OCI-LY7 (cell line): ENCODE measurements around the gene KCTD18. TPM values are rescaled to one million over a fixed set of nuclear protein-coding genes. Genes with fewer than 3 reads are reported as not detected.
A peak's percentile ranks its signal among the peaks of the same experiment; 100 is the strongest.

Experiments used
- BruUV-seq: library from RNA; stranded (reverse); fragments of 400-500 nt; replicated peaks from 2 replicates; lab custom pipeline; 2021; lab: Mats Ljungman, UMichigan
- CTCF ChIA-PET: fragments of 300-600 bp; sonication (Branson Sonifier 250); formaldehyde crosslinking; loops from one replicate; lab custom pipeline; 2022; ENCODE audit warnings: antibody characterized with exemption; ENCODE audit not compliant: unreplicated experiment; lab: Charles Lee
- POLR2A ChIA-PET: fragments of 300-600 bp; sonication (Branson Sonifier 250); formaldehyde crosslinking; loops from one replicate; lab custom pipeline; 2022; ENCODE audit warnings: antibody characterized with exemption; lab: Charles Lee
- DNase-seq: peaks from one replicate; pipeline ENCODE4 v3.0.0-alpha.2; 2015; ENCODE audit warnings: low spot score
- H2AFZ ChIP-seq: fragments of 200-600 bp; sonication (generic), shearing (Covaris generic); 2 replicates; pipeline ENCODE4 v1.6.1; 2014; ENCODE audit warnings: mild to moderate bottlenecking, antibody characterized with exemption, low read length, moderate library complexity
- H3K27ac ChIP-seq: fragments of 200-600 bp; sonication (generic); 2 replicates; pipeline ENCODE4 v1.5.1; 2014; ENCODE audit warnings: mixed run types, low read depth, mild to moderate bottlenecking, moderate library complexity, low read length, inconsistent platforms; ENCODE audit not compliant: poor library complexity, severe bottlenecking
- H3K36me3 ChIP-seq: fragments of 200-600 bp; sonication (generic); 2 replicates; pipeline ENCODE4 v1.6.1; 2014; ENCODE audit warnings: mild to moderate bottlenecking, antibody characterized with exemption, low read length, moderate library complexity, mixed read lengths; ENCODE audit not compliant: insufficient read depth
- H3K4me1 ChIP-seq: fragments of 200-600 bp; sonication (generic); 2 replicates; pipeline ENCODE4 v1.5.1; 2014; ENCODE audit warnings: mild to moderate bottlenecking, low read length; ENCODE audit not compliant: insufficient read depth, poor library complexity, severe bottlenecking
- H3K4me2 ChIP-seq: fragments of 200-600 bp; sonication (generic); 2 replicates; pipeline ENCODE4 v1.6.1; 2014; ENCODE audit warnings: mild to moderate bottlenecking, low read length
- H3K4me3 ChIP-seq: fragments of 200-600 bp; sonication (generic); 2 replicates; pipeline ENCODE4 v1.5.1; 2014; ENCODE audit warnings: mild to moderate bottlenecking, low read depth, low read length; ENCODE audit not compliant: poor library complexity, severe bottlenecking
- H3K79me2 ChIP-seq: fragments of 200-600 bp; sonication (generic); 2 replicates; pipeline ENCODE4 v1.6.1; 2016; ENCODE audit warnings: low read depth, mild to moderate bottlenecking, low read length, moderate library complexity, mixed read lengths; ENCODE audit not compliant: insufficient read depth
- H3K9me2 ChIP-seq: fragments of 200-600 bp; sonication (generic); 2 replicates; pipeline ENCODE4 v1.6.1; 2016; ENCODE audit warnings: mild to moderate bottlenecking, low read length, mixed read lengths; ENCODE audit not compliant: insufficient read depth
- H3K9me3 ChIP-seq: fragments of 200-600 bp; sonication (generic); 2 replicates; pipeline ENCODE4 v1.6.1; 2014; ENCODE audit warnings: mild to moderate bottlenecking, mixed run types, low read length, mixed read lengths
- H4K20me1 ChIP-seq: fragments of 200-600 bp; sonication (generic); 2 replicates; pipeline ENCODE4 v1.6.1; 2014; ENCODE audit warnings: mild to moderate bottlenecking, antibody characterized with exemption, low read length, moderate library complexity, mixed read lengths; ENCODE audit not compliant: insufficient read depth
- EZH2phosphoT487 ChIP-seq: fragments of 200-600 bp; sonication (generic); IDR thresholded peaks from 2 replicates; pipeline ENCODE4 v1.6.1; 2018; ENCODE audit warnings: low read depth, borderline replicate concordance, mild to moderate bottlenecking, mixed run types, antibody characterized with exemption, low read length, moderate library complexity, mixed read lengths
- intact Hi-C: fragments of 100-400 bp; cut with micrococcal nuclease; formaldehyde crosslinking; loops from one replicate; pipeline ENCODE4 v1.10.0; 2022; ENCODE audit not compliant: unreplicated experiment
- total RNA-seq, 2 experiments: library from RNA; depleted of rRNA in 1 of 2; stranded (reverse); fragments of >200 nt in 1 of 2; shearing (Covaris generic) in 1 of 2; gene quantifications; 2 replicates each; pipeline ENCODE4 v1.2.3, GENCODE V29; 2014 to 2022
- TF ChIP-seq, protein P1 (sequence below): fragments of 200-600 bp; sonication (generic); conservative IDR thresholded peaks from 2 replicates; pipeline ENCODE4 v1.5.1; 2014; ENCODE audit warnings: mild to moderate bottlenecking, antibody characterized with exemption, low read length, moderate library complexity, mixed read lengths

The KCTD18 gene
- total RNA-seq, 2 experiments from 2014 or later, result 10.9 to 16.2 TPM

- Histone ChIP-seq H3K27ac (no peak overlapping the region), H3K79me2 (no peaks in the 10 kb centered on the region), H3K9me3 (peaks cover 5% of the 10 kb centered on the region; the same call in 1 of the 2 replicates), H2AFZ (no peak overlapping the region; the same call in 1 of the 2 replicates), H4K20me1 (no peaks in the 10 kb centered on the region), H3K9me2 (no peaks in the 10 kb centered on the region), H3K36me3 (no peaks in the 10 kb centered on the region), H3K4me2 (peak overlapping the region; percentile 12; the same call in 1 of the 2 replicates), H3K4me1 (peaks cover 21% of the 10 kb centered on the region), H3K4me3 (no peak overlapping the region)
- no peak for DNase-seq
- ChIA-PET CTCF (no interaction called here), POLR2A (interaction anchor here (1.3 to 1.5 kb wide), 2 partner anchors 12 to 78 kb away, joined by 3 to 5 read pairs; no protein-coding TSS in a partner anchor)
- no TSS peak for BruUV-seq
- intact Hi-C loops, result no loop called here
- TF ChIP-seq, protein P1, sequence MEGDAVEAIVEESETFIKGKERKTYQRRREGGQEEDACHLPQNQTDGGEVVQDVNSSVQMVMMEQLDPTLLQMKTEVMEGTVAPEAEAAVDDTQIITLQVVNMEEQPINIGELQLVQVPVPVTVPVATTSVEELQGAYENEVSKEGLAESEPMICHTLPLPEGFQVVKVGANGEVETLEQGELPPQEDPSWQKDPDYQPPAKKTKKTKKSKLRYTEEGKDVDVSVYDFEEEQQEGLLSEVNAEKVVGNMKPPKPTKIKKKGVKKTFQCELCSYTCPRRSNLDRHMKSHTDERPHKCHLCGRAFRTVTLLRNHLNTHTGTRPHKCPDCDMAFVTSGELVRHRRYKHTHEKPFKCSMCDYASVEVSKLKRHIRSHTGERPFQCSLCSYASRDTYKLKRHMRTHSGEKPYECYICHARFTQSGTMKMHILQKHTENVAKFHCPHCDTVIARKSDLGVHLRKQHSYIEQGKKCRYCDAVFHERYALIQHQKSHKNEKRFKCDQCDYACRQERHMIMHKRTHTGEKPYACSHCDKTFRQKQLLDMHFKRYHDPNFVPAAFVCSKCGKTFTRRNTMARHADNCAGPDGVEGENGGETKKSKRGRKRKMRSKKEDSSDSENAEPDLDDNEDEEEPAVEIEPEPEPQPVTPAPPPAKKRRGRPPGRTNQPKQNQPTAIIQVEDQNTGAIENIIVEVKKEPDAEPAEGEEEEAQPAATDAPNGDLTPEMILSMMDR, result no peak
- no peak for TF ChIP-seq EZH2phosphoT487
Observed at GRCh38 chr2:200456567-200456966, 53.3 kb downstream of the KCTD18 start.

GRCh38 chr2:200455958-200456421 lies 53.9 kb downstream of the KCTD18 start:
- H3K9me3 ChIP-seq, result peaks cover 5% of the 10 kb centered on the region; the same call in 1 of the 2 replicates
- no peaks in the 10 kb centered on the region for H3K9me2 ChIP-seq
- peak; percentile 58 for DNase-seq
- peaks cover 27% of the 10 kb centered on the region for H3K4me1 ChIP-seq
- ChIA-PET POLR2A (interaction anchor here (0.6 to 1.5 kb wide), 4 partner anchors 10 to 471 kb away, joined by 3 to 5 read pairs (median 3); no protein-coding TSS in a partner anchor), CTCF (no interaction called here)
- peak overlapping the region; percentile 12; the same call in 1 of the 2 replicates for H3K4me2 ChIP-seq
- no TSS peak for BruUV-seq
- no peaks in the 10 kb centered on the region for H4K20me1 ChIP-seq
- intact Hi-C loops, result no loop called here
- no peak overlapping the region for H3K27ac ChIP-seq
- no peaks in the 10 kb centered on the region for H3K79me2 ChIP-seq
- H2AFZ ChIP-seq, result peak overlapping the region; percentile 32; the same call in 1 of the 2 replicates
- TF ChIP-seq EZH2phosphoT487, result no peak
- TF ChIP-seq, protein P1, result no peak
- H3K36me3 ChIP-seq, result no peaks in the 10 kb centered on the region
- H3K4me3 ChIP-seq, result no peak overlapping the region
